ENCODE data around the gene MUC12. TPM values are rescaled to one million over a fixed set of nuclear protein-coding genes. Genes with fewer than 3 reads are reported as not detected.

MUC12 gene
- total RNA-seq, 4 donors from 2014 or later = 1.4 TPM; not detected in 3

GRCh38 chr7:100967292-100967863 lies 2.0 kb upstream of the MUC12 start:
- Histone ChIP-seq H3K36me3 (no peaks in the 10 kb centered on the region), H3K4me1 (peaks cover 5 to 8% of the 10 kb centered on the region in 2 donors), H3K27me3 (peaks cover 43 to 56% (median 54%) of the 10 kb centered on the region in 3 donors), H3K9me3 (no peaks in the 10 kb centered on the region), H3K4me3 (no peak overlapping the region), H3K27ac (no peak overlapping the region)
- intact Hi-C loops (cut with DNase I; ENCODE audit: low total_unique reads) (loop anchor here (5.0 kb wide), 1 partner anchor 90 kb away; no protein-coding TSS in a partner anchor), in situ Hi-C loops (cut with MboI; ENCODE audit: low sequenced_read_pairs in 4 of 4) (no loop called here)
- no peak for DNase-seq
- peak in 1 of 2 donors; percentile 3 for ATAC-seq
- TF ChIP-seq CTCF (IDR thresholded peaks at IDR 0.05 in 4 of 5, conservative IDR thresholded peaks at IDR 0.05 in 1 of 5) (no peak), POLR2A (IDR thresholded peaks at IDR 0.05) (no peak)

GRCh38 chr7:100968031-100968430 lies 1.3 kb upstream of the MUC12 start:
- TF ChIP-seq CTCF (IDR thresholded peaks at IDR 0.05 in 4 of 5, conservative IDR thresholded peaks at IDR 0.05 in 1 of 5) (no peak), POLR2A (IDR thresholded peaks at IDR 0.05) (no peak)
- Histone ChIP-seq H3K4me1 (peaks cover 5 to 8% of the 10 kb centered on the region in 2 donors), H3K4me3 (no peak overlapping the region), H3K9me3 (no peaks in the 10 kb centered on the region), H3K36me3 (no peaks in the 10 kb centered on the region), H3K27ac (no peak overlapping the region), H3K27me3 (peaks cover 43 to 56% (median 54%) of the 10 kb centered on the region in 3 donors)
- in situ Hi-C loops (cut with MboI; ENCODE audit: low sequenced_read_pairs in 4 of 4) = no loop called here
- DNase-seq = no peak
- no peak for ATAC-seq
- intact Hi-C loops (cut with DNase I; ENCODE audit: low total_unique reads) = loop anchor here (5.0 kb wide), 1 partner anchor 89 kb away; no protein-coding TSS in a partner anchor

- in situ Hi-C loops (cut with MboI; ENCODE audit: low sequenced_read_pairs in 4 of 4) = no loop called here
- ATAC-seq = no peak
- Histone ChIP-seq H3K4me3 (no peak overlapping the region), H3K36me3 (no peaks in the 10 kb centered on the region), H3K9me3 (no peaks in the 10 kb centered on the region), H3K27me3 (peaks cover 39 to 54% (median 50%) of the 10 kb centered on the region in 3 donors), H3K27ac (no peak overlapping the region), H3K4me1 (peaks cover 5 to 8% of the 10 kb centered on the region in 2 donors)
- DNase-seq = no peak
- intact Hi-C loops (cut with DNase I; ENCODE audit: low total_unique reads) = loop anchor here (5.0 kb wide), 1 partner anchor 89 kb away; no protein-coding TSS in a partner anchor
- no peak for TF ChIP-seq CTCF (IDR thresholded peaks at IDR 0.05 in 4 of 5, conservative IDR thresholded peaks at IDR 0.05 in 1 of 5)
Observed at GRCh38 chr7:100968650-100969049, 715 bp upstream of the MUC12 start.

GRCh38 chr7:100971111-100972001 lies 2.0 kb downstream of the MUC12 start:
- TF ChIP-seq CTCF (IDR thresholded peaks at IDR 0.05 in 4 of 5, conservative IDR thresholded peaks at IDR 0.05 in 1 of 5) (no peak), POLR2A (IDR thresholded peaks at IDR 0.05) (no peak)
- DNase-seq (no peak), ATAC-seq (no peak)
- H3K27me3 ChIP-seq = peaks cover 12 to 28% (median 25%) of the 10 kb centered on the region in 3 donors
- no peaks in the 10 kb centered on the region for H3K9me3 ChIP-seq
- peaks cover 0 to under 1% of the 10 kb centered on the region in 2 donors for H3K4me1 ChIP-seq
- H3K4me3 ChIP-seq = no peak overlapping the region
- intact Hi-C loops (cut with DNase I; ENCODE audit: low total_unique reads) (no loop called here), in situ Hi-C loops (cut with MboI; ENCODE audit: low sequenced_read_pairs in 4 of 4) (loop anchor here in 1 of 4 donors (10.0 kb wide), 1 partner anchor 83 kb away; no protein-coding TSS in a partner anchor)
- no peaks in the 10 kb centered on the region for H3K36me3 ChIP-seq
- no peak overlapping the region for H3K27ac ChIP-seq

All from gastrocnemius medialis (tissue), 4 donors.